Measurements from ENCODE around the gene DNLZ. TPM values are rescaled to one million over a fixed set of nuclear protein-coding genes. Genes with fewer than 3 reads are reported as not detected.

DNLZ gene
- total RNA-seq, 1 experiment from 2014 or later, result 26.5 TPM

GRCh38 chr9:136317695-136318094 lies 45.8 kb downstream of the DNLZ start:
- intact Hi-C loops (cut with micrococcal nuclease; ENCODE audit: unreplicated experiment) (no loop called here), in situ Hi-C loops (cut with HindIII; ENCODE audit: low pct_unique_long_range_greater_than_20kb, low sequenced_read_pairs) (no loop called here)
- CTCF ChIA-PET, result interaction anchor here (0.5 kb wide), 1 partner anchor 73 kb away, joined by 3 read pairs; no protein-coding TSS in a partner anchor
- no peak for DNase-seq (ENCODE audit: low read depth, low spot score)
- ATAC-seq, result no peak
- H3K4me3 ChIP-seq (ENCODE audit: low read depth in 2 of 2, low read length in 2 of 2), result no peak overlapping the region
- no TSS peak for BruUV-seq (replicated peaks)
- H3K9me3 ChIP-seq (ENCODE audit: control insufficient read depth, insufficient read depth, low read depth, low read length), result no peaks in the 10 kb centered on the region
- no peaks in the 10 kb centered on the region for H3K36me3 ChIP-seq (ENCODE audit: control insufficient read depth, insufficient read depth, low read length)
- POLR2A ChIA-PET, result no interaction called here
- TF ChIP-seq REST (IDR thresholded peaks at IDR 0.05; ENCODE audit: insufficient read depth in 1 of 2, low read depth in 2 of 2, low read length in 1 of 2), result no peak
- no peak for TF ChIP-seq POLR2AphosphoS5 (IDR thresholded peaks at IDR 0.05; ENCODE audit: low read depth, low read length)
- no peak for TF ChIP-seq CTCF (IDR thresholded peaks at IDR 0.05)
- no peak for TF ChIP-seq TCF7L2 (IDR thresholded peaks at IDR 0.05; ENCODE audit: low read depth, low read length)
- TF ChIP-seq SIN3A (IDR thresholded peaks at IDR 0.05; ENCODE audit: borderline replicate concordance, insufficient read depth, low read depth, low read length), result no peak
- no peaks in the 10 kb centered on the region for H3K4me1 ChIP-seq (ENCODE audit: control insufficient read depth, insufficient read depth, low read length)
- H3K27ac ChIP-seq (ENCODE audit: low read length), result no peak overlapping the region
- no peaks in the 10 kb centered on the region for H3K27me3 ChIP-seq (ENCODE audit: control insufficient read depth, insufficient read depth, low read length)

GRCh38 chr9:136316896-136317676 lies 46.5 kb downstream of the DNLZ start:
- H3K4me1 ChIP-seq (ENCODE audit: control insufficient read depth, insufficient read depth, low read length), result no peaks in the 10 kb centered on the region
- H3K4me3 ChIP-seq (ENCODE audit: low read depth in 2 of 2, low read length in 2 of 2), result no peak overlapping the region
- TF ChIP-seq CTCF (IDR thresholded peaks at IDR 0.05) (no peak), POLR2AphosphoS5 (IDR thresholded peaks at IDR 0.05; ENCODE audit: low read depth, low read length) (no peak), TCF7L2 (IDR thresholded peaks at IDR 0.05; ENCODE audit: low read depth, low read length) (no peak), REST (IDR thresholded peaks at IDR 0.05; ENCODE audit: insufficient read depth in 1 of 2, low read depth in 2 of 2, low read length in 1 of 2) (no peak), SIN3A (IDR thresholded peaks at IDR 0.05; ENCODE audit: borderline replicate concordance, insufficient read depth, low read depth, low read length) (no peak)
- ChIA-PET POLR2A (no interaction called here), CTCF (no interaction called here)
- H3K27me3 ChIP-seq (ENCODE audit: control insufficient read depth, insufficient read depth, low read length), result no peaks in the 10 kb centered on the region
- H3K36me3 ChIP-seq (ENCODE audit: control insufficient read depth, insufficient read depth, low read length), result no peaks in the 10 kb centered on the region
- H3K9me3 ChIP-seq (ENCODE audit: control insufficient read depth, insufficient read depth, low read depth, low read length), result no peaks in the 10 kb centered on the region
- ATAC-seq, result 0 out of 2 replicates have a peak, but pooled peaks have one; percentile 20
- in situ Hi-C loops (cut with HindIII; ENCODE audit: low pct_unique_long_range_greater_than_20kb, low sequenced_read_pairs), result no loop called here
- BruUV-seq (replicated peaks), result no TSS peak
- no peak for DNase-seq (ENCODE audit: low read depth, low spot score)
- intact Hi-C loops (cut with micrococcal nuclease; ENCODE audit: unreplicated experiment), result no loop called here
- no peak overlapping the region for H3K27ac ChIP-seq (ENCODE audit: low read length)
